NCI-H2107 treated with DMSO at 0.1 percent for 48 hours (cell line): ENCODE data around the gene IL5.
A peak's percentile ranks its signal among the peaks of the same experiment; 100 is the strongest.
"Not testable (repeated sequence)": the region's sequence is repeated elsewhere in the genome, so short reads cannot be mapped to it uniquely, and the experiment has no call there.

Experiments
- DNase-seq: peaks from one replicate; lab custom pipeline; 2025; ENCODE audit not compliant: unreplicated experiment; lab: John Stamatoyannopoulos, UW

Gene IL5

DNA sequence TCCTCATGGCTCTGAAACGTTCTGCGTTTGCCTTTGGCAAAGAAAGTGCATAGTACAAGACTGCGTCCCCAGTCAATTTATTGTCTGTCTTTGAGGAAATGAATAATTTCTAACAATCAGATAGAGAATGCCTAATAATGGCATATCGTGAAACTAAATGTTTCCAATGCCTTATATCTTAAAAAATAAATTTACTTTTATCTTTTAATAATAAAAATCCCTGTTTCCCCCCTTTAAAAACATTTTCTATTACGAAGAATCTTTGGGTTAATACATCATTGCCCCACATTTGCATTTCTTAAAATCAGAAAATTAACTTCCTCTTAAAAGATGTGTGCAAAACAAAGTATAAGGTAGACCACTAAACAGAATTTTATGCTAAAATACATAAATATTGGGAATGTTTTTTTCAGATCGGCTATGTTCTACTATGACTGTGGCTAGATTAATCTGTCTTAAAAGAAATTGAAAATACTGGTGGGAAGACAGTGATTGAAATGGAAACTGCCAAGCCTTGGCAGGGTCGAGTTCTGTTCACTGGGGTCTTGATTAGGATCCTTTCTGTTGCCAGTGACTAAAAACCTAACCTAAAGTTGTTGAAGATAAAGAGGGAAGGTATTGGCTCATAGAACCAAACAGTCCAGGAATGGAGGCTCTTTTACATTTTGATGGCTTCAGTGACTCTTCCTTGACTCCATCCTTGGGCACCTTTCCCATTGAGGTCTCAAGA lies at the start of gene IL5:
TSS of gene IL5 (minus strand) at position 51 of the 730 bp plus-strand sequence. CDS start at position 7, 44 bp downstream.
- no peak for DNase-seq

DNA sequence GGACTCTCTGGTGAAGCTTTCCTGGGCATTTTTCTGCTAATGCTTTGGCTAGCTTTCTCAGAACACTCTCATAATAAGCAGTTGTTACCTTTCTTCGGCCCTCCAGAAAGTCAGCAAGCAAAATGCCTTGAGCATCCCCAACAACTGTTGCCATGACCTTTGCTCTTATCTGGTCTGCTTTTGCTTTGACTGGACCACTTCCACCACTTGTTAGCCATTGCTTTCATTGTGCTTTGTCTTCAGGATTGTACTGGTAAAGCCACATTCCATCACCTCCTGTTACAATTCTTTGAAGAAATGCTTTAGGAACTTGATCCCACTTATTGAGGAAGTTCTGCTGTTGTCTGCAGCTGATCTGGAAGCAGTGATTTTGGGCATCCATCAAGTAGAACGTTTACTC lies 49.2 kb upstream of the IL5 start:
- DNase-seq = no peak

- no peak for DNase-seq
These were observed 47.8 kb upstream of the IL5 start for GRCh38 chr5:132591145-132591544.

- no peak for DNase-seq
These were observed 46.1 kb upstream of the IL5 start for GRCh38 chr5:132589467-132589866.

DNA sequence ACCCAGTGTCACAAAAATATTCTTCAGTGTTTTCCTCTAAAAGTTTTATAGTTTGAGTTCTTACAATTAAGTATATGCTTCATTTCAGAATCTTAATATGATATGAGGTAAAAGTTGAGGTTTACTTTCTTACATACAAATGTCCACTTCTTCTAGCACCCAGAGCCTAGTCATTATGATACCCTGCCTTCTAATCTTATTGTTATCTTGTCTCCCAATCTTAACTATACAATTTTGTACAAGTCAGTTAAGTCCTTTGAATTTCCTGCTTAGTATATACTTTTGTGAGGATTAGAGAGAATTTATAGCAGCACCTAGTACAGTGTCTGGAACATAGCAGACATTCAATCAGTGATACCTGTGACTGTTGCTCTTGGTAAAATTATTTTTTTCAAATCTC lies 42.7 kb upstream of the IL5 start:
- DNase-seq = no peak

- DNase-seq = not testable (repeated sequence)
These were observed 41.2 kb upstream of the IL5 start for GRCh38 chr5:132584560-132584959.

- no peak for DNase-seq
These were observed 32.8 kb upstream of the IL5 start for GRCh38 chr5:132576123-132576522.

GRCh38 chr5:132566657-132567056 lies 23.3 kb upstream of the IL5 start:
- DNase-seq = no peak

DNA sequence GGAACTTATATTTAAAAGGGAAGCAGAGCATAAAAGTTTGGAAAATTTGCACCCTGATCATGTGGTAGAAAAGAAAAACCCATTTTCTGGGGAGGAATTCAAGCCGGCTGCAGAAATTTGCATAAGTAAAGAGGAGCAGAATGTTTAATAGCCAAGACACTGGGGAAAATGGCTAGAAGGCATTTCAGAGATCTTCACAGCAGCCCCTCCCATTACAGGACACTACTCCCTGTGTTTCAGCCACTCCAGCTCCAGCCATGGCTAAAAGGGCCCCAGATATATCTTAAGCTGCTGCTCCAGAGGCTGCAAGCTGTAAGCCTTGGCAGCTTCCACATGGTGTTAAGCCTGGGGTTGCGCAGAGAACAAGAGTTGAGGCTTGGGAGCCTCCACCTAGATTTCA lies 21.2 kb upstream of the IL5 start:
- DNase-seq = not testable (repeated sequence)

- DNase-seq = no peak
These were observed 18.3 kb upstream of the IL5 start for GRCh38 chr5:132561601-132562000.

- no peak for DNase-seq
These were observed 16.2 kb upstream of the IL5 start for GRCh38 chr5:132559383-132560060.

DNA sequence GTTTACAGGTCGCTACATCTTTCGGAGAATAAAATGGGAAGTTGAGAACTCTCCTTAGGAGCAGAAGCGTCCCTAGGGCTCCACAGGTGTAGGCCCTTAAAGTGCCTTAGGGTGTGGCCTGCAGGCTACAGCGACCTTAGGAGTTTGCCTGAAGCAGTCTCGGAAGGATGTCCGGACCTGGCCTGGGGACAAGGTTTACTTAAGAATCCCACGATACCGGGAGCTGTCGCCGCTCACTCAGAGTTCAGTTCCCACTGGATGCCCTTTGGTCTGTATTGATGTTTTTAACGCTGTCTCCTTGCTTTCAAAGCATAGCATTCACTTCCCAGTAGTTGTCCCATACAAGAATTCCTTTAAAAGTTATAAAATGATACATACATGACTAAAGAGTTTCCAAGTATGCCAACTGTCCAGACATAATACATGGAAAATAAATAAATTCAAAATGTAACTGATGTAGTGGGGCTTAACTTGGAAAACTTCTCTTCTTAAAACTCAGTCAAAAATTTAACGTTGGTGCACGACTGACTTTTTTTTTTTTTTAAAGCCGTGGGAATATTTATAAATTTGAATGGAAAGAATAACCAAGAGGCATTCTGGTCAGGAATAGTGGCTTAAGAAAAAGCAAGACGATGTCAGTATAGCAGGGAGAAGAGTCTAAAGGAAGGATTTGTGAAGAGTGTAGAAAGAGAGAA lies 14.3 kb upstream of the IL5 start:
- no peak for DNase-seq

- DNase-seq = peak; percentile 63
These were observed 13.6 kb upstream of the IL5 start, which contains the start of gene RAD50 for GRCh38 chr5:132556763-132557477. Gene RAD50, plus strand, starts transcription at chr5:132556977. Its CDS starts 348 bp downstream, at chr5:132557325.

DNA sequence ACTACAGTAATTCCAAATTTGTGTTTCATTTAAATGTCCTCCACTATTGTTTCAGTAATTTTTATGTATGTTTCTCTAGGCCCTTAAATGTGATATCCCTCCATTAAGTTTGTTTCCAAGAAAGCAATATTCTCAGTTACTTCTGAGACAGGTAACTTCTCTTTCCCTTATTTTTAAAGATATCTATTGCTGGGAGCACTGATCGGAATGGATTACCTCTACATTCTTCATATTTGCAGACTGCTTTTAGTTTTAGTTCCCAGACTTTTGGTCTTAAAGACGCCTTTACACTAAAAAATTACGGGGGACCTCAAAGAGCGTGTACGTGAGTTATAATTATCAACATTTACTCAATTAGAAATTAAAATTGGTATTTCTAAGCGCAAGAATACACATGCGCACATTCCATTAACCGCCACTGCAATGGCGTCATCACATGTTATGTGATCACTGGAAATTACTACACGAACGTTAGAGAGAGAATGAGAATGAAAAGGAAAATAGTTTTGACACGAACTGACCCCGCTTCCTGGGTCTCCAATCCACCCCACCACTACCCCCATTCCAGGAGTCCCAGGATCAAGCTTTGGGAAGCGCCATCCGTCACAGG lies 12.9 kb upstream of the IL5 start:
- peak; percentile 54 for DNase-seq

GRCh38 chr5:132549576-132549975 lies 6.3 kb upstream of the IL5 start:
- no peak for DNase-seq

DNA sequence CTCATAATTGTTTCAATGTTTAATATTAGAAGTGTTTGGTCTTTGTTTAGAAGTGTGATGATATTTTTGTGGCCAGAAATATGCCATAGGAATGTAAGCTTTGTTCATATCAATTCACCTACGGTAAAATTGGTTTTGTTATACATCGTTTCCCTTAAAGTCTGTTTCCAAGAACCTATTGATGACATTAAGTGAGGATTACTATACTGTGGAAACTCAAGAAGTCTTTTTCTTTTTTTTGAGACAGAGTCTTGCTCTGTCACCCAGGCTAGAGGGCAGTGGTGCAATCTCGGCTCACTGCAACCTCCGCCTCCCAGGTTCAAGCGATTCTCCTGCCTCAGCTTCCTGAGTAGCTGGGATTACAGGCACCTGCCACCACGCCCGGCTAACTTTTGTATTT lies 5.5 kb upstream of the IL5 start:
- DNase-seq = not testable (repeated sequence)

- no peak for DNase-seq
These were observed 3.9 kb upstream of the IL5 start for GRCh38 chr5:132547269-132547668.

DNA sequence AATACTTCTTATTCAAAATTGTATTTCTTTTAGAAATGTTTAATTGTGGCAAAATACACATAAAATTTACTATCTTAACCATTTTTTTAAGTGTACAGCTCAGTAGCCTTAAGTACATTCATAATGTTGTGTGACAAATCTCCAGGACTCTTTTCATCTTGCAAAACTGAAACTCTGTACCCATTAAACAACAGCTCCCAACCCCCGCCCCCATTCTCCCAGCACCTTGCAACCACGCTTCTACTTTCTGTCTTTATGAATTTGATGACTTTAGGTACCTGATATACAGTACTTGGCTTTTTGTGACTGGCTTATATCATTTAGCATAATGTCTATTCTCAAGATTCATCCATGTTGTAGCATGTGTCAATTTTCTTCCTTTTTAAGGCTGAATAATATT lies 2.8 kb upstream of the IL5 start:
- no peak for DNase-seq

DNA sequence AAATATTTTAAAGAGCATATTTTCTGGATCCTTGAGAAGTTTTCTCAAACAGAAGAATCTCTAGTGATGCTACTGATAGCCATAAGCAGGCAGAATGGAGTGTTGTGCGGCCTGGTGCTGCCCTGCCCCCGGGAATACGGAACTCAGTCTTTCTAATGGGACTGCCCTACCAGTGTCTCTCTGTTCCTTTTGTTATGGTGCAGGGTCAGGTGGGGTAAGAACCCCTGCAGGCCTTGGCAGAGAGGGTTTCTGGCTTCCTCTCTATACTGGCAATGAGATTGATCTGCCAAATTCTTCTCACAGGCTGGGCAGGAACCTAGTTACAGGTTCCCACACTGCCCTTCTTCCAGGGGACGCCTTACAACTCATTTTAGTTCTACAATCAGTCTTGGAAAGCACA lies 2.6 kb downstream of the IL5 start:
- DNase-seq = no peak

- DNase-seq = no peak
These were observed 3.2 kb downstream of the IL5 start for GRCh38 chr5:132540149-132540548.

DNA sequence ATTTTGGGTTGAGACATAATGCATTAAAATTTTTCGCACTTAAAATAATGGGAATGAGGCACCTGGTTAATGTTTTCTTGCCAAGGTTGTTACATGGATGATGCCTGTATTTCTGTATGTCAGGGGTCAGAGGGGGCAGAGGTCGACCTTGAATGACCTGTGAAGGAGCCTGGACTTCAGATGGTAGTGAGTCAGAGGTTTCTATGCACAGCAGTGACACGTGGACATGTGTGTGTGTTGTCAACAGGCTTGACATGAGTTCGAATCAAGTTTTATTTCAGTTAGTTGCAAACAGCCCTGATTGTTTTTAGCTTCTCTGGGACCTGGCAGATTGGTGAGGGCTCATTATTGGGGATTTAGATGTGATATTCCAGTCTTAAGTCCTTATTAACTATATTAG lies 3.6 kb downstream of the IL5 start:
- DNase-seq = no peak
